Measurements from ENCODE around the gene CNTNAP5. TPM values are rescaled to one million over a fixed set of nuclear protein-coding genes. Genes with fewer than 3 reads are reported as not detected.

CNTNAP5 gene
- total RNA-seq, 1 donor from 2014 or later = not detected

DNA sequence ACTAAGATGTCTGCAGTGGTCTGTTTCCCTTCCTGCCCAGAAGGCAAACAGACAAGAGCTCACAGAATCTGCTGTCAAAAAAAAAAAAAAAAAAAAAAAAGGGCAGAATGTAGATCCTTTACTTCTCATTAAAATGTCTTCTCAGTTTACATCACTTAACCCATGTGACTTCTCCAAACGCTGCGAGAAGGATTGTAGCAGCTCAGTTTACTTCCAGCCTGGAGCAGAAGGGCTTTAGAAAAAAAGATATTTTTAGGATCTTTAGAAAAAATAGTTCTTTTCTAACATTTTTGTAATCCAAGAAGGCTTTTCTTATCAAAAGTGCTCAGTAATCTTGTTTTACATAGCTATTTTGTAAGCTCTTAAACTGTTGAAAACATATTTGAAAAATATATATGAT lies 425.4 kb downstream of the CNTNAP5 start:
- Histone ChIP-seq H3K4me3 (ENCODE audit: low read depth, low read length) (no peak overlapping the region), H3K27me3 (ENCODE audit: control insufficient read depth, insufficient read depth, low read length) (no peaks in the 10 kb centered on the region), H3K36me3 (ENCODE audit: control insufficient read depth, insufficient read depth, low read length) (no peaks in the 10 kb centered on the region)
- DNase-seq (ENCODE audit: low read depth) (no peak), FAIRE-seq (no peak)
- TF ChIP-seq, protein P1, sequence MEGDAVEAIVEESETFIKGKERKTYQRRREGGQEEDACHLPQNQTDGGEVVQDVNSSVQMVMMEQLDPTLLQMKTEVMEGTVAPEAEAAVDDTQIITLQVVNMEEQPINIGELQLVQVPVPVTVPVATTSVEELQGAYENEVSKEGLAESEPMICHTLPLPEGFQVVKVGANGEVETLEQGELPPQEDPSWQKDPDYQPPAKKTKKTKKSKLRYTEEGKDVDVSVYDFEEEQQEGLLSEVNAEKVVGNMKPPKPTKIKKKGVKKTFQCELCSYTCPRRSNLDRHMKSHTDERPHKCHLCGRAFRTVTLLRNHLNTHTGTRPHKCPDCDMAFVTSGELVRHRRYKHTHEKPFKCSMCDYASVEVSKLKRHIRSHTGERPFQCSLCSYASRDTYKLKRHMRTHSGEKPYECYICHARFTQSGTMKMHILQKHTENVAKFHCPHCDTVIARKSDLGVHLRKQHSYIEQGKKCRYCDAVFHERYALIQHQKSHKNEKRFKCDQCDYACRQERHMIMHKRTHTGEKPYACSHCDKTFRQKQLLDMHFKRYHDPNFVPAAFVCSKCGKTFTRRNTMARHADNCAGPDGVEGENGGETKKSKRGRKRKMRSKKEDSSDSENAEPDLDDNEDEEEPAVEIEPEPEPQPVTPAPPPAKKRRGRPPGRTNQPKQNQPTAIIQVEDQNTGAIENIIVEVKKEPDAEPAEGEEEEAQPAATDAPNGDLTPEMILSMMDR (IDR thresholded peaks at IDR 0.05; ENCODE audit: insufficient read depth, low read length, severe bottlenecking) = no peak

- no peak for FAIRE-seq
- Histone ChIP-seq H3K27me3 (ENCODE audit: control insufficient read depth, insufficient read depth, low read length) (no peaks in the 10 kb centered on the region), H3K4me3 (ENCODE audit: low read depth, low read length) (no peak overlapping the region), H3K36me3 (ENCODE audit: control insufficient read depth, insufficient read depth, low read length) (no peaks in the 10 kb centered on the region)
- TF ChIP-seq, protein P1 (IDR thresholded peaks at IDR 0.05; ENCODE audit: insufficient read depth, low read length, severe bottlenecking) = no peak
- no peak for DNase-seq (ENCODE audit: low read depth)
Observed at GRCh38 chr2:124476291-124476690, 451.2 kb downstream of the CNTNAP5 start.

DNA sequence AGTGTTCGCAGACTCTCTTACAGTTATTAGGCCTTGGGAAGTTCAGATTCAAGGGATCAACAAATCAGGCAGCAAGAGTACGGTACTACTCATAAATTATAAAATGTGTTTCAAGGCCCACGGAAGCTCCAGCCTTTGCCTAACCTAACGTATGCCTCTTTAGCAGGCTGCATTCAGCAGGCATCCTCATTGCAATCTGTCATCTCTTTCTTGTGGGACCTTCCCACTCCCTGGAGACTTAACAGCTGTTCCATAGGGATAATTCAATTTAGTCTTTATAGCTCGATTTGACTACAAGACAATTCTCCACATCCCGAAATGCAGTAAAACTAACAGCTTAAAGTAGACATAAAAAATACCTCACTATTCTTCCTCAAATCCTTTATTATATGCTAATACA lies 453.7 kb downstream of the CNTNAP5 start:
- TF ChIP-seq, protein P1 (IDR thresholded peaks at IDR 0.05; ENCODE audit: insufficient read depth, low read length, severe bottlenecking) = no peak
- DNase-seq (ENCODE audit: low read depth) (no peak), FAIRE-seq (no peak)
- Histone ChIP-seq H3K4me3 (ENCODE audit: low read depth, low read length) (no peak overlapping the region), H3K36me3 (ENCODE audit: control insufficient read depth, insufficient read depth, low read length) (no peaks in the 10 kb centered on the region), H3K27me3 (ENCODE audit: control insufficient read depth, insufficient read depth, low read length) (no peaks in the 10 kb centered on the region)

DNA sequence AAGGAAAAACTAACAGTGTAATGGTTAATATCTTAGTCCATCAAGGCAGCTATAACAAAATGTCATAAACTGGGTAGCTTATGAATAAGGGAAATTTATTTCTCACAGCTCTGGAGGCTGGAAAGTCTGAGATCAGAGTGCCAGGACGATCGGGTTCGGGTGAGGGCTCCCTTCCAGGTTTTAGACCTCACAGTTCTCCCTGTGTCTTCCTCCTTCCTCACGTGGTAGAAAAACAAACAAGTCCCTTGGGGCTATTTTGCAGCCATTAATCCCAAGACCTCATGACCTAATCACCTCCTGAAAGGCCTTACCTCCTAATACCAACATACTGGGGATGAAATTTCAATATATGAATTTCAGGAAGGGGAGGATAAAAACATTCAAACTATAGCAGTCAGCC lies 455.9 kb downstream of the CNTNAP5 start:
- TF ChIP-seq, protein P1 (IDR thresholded peaks at IDR 0.05; ENCODE audit: insufficient read depth, low read length, severe bottlenecking) = no peak
- Histone ChIP-seq H3K4me3 (ENCODE audit: low read depth, low read length) (no peak overlapping the region), H3K36me3 (ENCODE audit: control insufficient read depth, insufficient read depth, low read length) (no peaks in the 10 kb centered on the region), H3K27me3 (ENCODE audit: control insufficient read depth, insufficient read depth, low read length) (no peaks in the 10 kb centered on the region)
- FAIRE-seq (no peak), DNase-seq (ENCODE audit: low read depth) (no peak)

DNA sequence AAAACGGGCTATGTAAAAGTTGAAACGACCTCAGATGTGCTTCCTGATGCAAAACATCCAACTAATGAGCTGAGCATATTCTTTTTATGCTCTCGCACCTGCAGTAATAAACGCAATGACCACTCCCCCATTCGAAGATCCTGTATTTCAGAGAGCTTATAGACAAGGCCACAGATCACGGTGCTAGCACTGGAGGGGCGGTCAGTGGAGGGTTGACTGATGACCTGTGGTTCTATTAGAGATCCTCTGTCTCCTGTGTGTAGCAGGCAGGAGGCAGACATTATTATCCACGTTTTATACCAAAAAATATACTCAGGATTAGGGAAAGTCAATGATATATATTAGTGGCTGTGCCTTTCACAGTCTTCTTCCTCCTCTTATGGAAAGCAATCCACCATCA lies 457.0 kb downstream of the CNTNAP5 start:
- Histone ChIP-seq H3K27me3 (ENCODE audit: control insufficient read depth, insufficient read depth, low read length) (no peaks in the 10 kb centered on the region), H3K4me3 (ENCODE audit: low read depth, low read length) (no peak overlapping the region), H3K36me3 (ENCODE audit: control insufficient read depth, insufficient read depth, low read length) (no peaks in the 10 kb centered on the region)
- DNase-seq (ENCODE audit: low read depth) (no peak), FAIRE-seq (no peak)
- TF ChIP-seq, protein P1 (IDR thresholded peaks at IDR 0.05; ENCODE audit: insufficient read depth, low read length, severe bottlenecking) = no peak

GRCh38 chr2:124482551-124482950 lies 457.5 kb downstream of the CNTNAP5 start:
- H3K4me3 ChIP-seq (ENCODE audit: low read depth, low read length) = no peak overlapping the region
- DNase-seq (ENCODE audit: low read depth) (no peak), FAIRE-seq (no peak)
- H3K36me3 ChIP-seq (ENCODE audit: control insufficient read depth, insufficient read depth, low read length) = no peaks in the 10 kb centered on the region
- no peaks in the 10 kb centered on the region for H3K27me3 ChIP-seq (ENCODE audit: control insufficient read depth, insufficient read depth, low read length)
- TF ChIP-seq, protein P1 (IDR thresholded peaks at IDR 0.05; ENCODE audit: insufficient read depth, low read length, severe bottlenecking) = no peak

Data from bronchial epithelial cell (primary cell).